Neural crest cell (in vitro differentiated cells): ENCODE results near the gene CKAP2. TPM values are rescaled to one million over a fixed set of nuclear protein-coding genes. Genes with fewer than 3 reads are reported as not detected.
"Not testable (repeated sequence)": the region's sequence is repeated elsewhere in the genome, so short reads cannot be mapped to it uniquely, and the experiment has no call there.

Experiments
- DNase-seq: peaks from one replicate; pipeline ENCODE4 v3.0.0; 2021; ENCODE audit warnings: low read depth, mixed read lengths, low spot score
- H3K27ac Mint-ChIP-seq: one replicate; pipeline ENCODE4 v1.8.0; 2021; ENCODE audit warnings: mild to moderate bottlenecking, mixed read lengths; ENCODE audit not compliant: unreplicated experiment
- H3K27me3 Mint-ChIP-seq: 2 replicates; pipeline ENCODE4 v1.8.0; 2021; ENCODE audit warnings: low read depth, mild to moderate bottlenecking, mixed read lengths
- H3K36me3 Mint-ChIP-seq: 2 replicates; pipeline ENCODE4 v1.8.0; 2021; ENCODE audit warnings: low read depth, mild to moderate bottlenecking, mixed read lengths
- H3K4me1 Mint-ChIP-seq: 2 replicates; pipeline ENCODE4 v1.8.0; 2021; ENCODE audit warnings: mixed read lengths
- H3K4me3 Mint-ChIP-seq: one replicate; pipeline ENCODE4 v1.8.0; 2021; ENCODE audit warnings: mild to moderate bottlenecking, mixed read lengths
- H3K9me3 Mint-ChIP-seq: 2 replicates; pipeline ENCODE4 v1.8.0; 2021; ENCODE audit warnings: mixed read lengths
- CTCF ChIP-seq: fragments of 200-600 bp; sonication (generic); conservative IDR thresholded peaks from 2 replicates; pipeline ENCODE4 v1.5.0; 2021; ENCODE audit warnings: antibody characterized with exemption, mild to moderate bottlenecking
- total RNA-seq: library from RNA; stranded (reverse); gene quantifications from 2 replicates; pipeline ENCODE4 v1.2.1, GENCODE V29; 2021

CKAP2 gene
- total RNA-seq, 1 donor from 2014 or later: 119 TPM

- Mint-ChIP-seq H3K9me3 (no peaks in the 10 kb centered on the region), H3K36me3 (peaks cover 8% of the 10 kb centered on the region), H3K27me3 (no peaks in the 10 kb centered on the region), H3K4me1 (peaks cover 57% of the 10 kb centered on the region), H3K4me3 (peak overlapping the region; percentile 98), H3K27ac (no peak overlapping the region)
- no peak for TF ChIP-seq CTCF
- DNase-seq: no peak
These were observed 839 bp upstream of the CKAP2 start for GRCh38 chr13:52454459-52454819.

DNA sequence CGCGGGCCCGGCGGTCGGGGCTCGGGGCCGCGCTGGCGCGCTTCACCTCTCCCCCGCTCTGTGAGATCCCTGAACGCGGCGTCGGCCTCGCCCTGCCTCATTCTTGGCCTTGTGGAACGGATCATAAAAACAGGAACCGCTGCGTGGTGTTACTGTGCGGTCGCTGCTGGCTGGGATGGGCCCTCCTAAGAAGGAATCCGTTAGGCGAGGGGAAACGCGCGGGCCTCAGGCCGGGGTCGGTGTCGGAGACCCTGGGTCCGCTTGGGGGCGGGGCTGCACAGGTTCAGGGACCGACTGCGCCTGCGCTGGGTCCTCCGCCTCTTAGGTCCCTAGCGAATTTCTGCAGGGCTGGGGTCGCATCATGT is 381 bp downstream of the CKAP2 start:
- Mint-ChIP-seq H3K4me3 (peak overlapping the region; percentile 98), H3K36me3 (peaks cover 8% of the 10 kb centered on the region), H3K27me3 (no peaks in the 10 kb centered on the region), H3K9me3 (no peaks in the 10 kb centered on the region), H3K4me1 (peaks cover 52% of the 10 kb centered on the region), H3K27ac (peak overlapping the region; percentile 97)
- DNase-seq: peak; percentile 88
- no peak for TF ChIP-seq CTCF

- Mint-ChIP-seq H3K9me3 (no peaks in the 10 kb centered on the region), H3K27me3 (no peaks in the 10 kb centered on the region), H3K36me3 (peaks cover 18% of the 10 kb centered on the region), H3K4me1 (peaks cover 48% of the 10 kb centered on the region), H3K27ac (no peak overlapping the region), H3K4me3 (peak overlapping the region; percentile 49)
- no peak for DNase-seq
- TF ChIP-seq CTCF: no peak
These were observed 4.4 kb downstream of the CKAP2 start for GRCh38 chr13:52459668-52460067.

DNA sequence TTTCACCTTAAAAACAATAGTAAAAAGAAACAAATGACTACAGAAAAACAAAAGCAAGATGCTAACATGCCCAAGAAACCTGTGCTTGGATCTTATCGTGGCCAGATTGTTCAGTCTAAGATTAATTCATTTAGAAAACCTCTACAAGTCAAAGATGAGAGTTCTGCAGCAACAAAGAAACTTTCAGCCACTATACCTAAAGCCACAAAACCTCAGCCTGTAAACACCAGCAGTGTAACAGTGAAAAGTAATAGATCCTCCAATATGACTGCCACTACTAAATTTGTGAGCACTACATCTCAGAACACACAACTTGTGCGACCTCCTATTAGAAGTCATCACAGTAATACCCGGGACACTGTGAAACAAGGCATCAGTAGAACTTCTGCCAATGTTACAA is 6.0 kb downstream of the CKAP2 start:
- H3K27ac Mint-ChIP-seq: no peak overlapping the region
- peaks cover 37% of the 10 kb centered on the region for H3K4me1 Mint-ChIP-seq
- H3K27me3 Mint-ChIP-seq: no peaks in the 10 kb centered on the region
- H3K4me3 Mint-ChIP-seq: no peak overlapping the region
- H3K9me3 Mint-ChIP-seq: no peaks in the 10 kb centered on the region
- TF ChIP-seq CTCF: no peak
- H3K36me3 Mint-ChIP-seq: peaks cover 21% of the 10 kb centered on the region
- no peak for DNase-seq

- Mint-ChIP-seq H3K36me3 (peaks cover 34% of the 10 kb centered on the region), H3K27me3 (no peaks in the 10 kb centered on the region), H3K4me3 (peak overlapping the region; percentile 9), H3K4me1 (peaks cover 20% of the 10 kb centered on the region), H3K27ac (no peak overlapping the region), H3K9me3 (no peaks in the 10 kb centered on the region)
- DNase-seq: no peak
- no peak for TF ChIP-seq CTCF
These were observed 8.2 kb downstream of the CKAP2 start for GRCh38 chr13:52463526-52463925.

- H3K36me3 Mint-ChIP-seq: peaks cover 40% of the 10 kb centered on the region
- not testable (repeated sequence) for H3K4me3 Mint-ChIP-seq
These were observed 13.2 kb downstream of the CKAP2 start for GRCh38 chr13:52468487-52468886.

DNA sequence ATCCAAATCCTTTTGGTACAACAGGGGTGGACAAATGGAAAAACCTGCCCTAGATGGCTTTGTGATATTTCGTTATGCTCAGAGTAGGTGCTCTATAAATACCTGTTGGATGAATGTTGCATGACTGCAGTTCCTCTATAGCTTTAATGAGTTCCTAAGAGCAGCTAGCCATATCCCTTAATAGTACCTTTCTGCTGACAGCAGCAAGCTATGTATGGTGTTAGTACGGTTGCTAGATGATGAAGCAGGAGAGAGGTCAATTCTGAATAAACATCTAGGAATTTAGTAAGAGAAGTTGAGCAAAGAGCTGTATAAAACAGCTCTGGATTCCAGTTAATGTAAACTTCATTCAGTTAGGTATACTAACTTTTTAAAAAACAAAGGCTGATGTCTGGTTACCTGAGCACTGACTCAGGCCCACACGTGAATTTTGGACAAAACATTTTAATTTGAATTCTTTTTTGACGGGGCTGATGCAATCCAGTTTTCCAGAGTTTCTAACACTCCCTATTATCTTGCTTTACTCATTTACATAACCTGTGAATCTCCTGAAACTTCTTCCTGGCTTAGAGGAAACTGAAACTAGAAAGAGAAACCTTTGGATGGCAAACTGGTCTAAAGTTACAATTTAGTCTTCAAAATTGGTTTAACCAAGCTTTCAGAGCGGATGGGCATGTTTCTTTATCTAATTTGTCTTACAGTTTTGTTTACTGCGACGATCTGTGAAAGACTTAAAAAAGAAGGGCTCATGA is 25.6 kb downstream of the CKAP2 start:
- not testable (repeated sequence) for H3K4me1 Mint-ChIP-seq, H3K27me3 Mint-ChIP-seq, DNase-seq, H3K36me3 Mint-ChIP-seq, H3K27ac Mint-ChIP-seq, H3K9me3 Mint-ChIP-seq, H3K4me3 Mint-ChIP-seq

More at GRCh38 chr13:52468487-52468886, 13.2 kb downstream of the CKAP2 start:
- H3K4me1 Mint-ChIP-seq, H3K27me3 Mint-ChIP-seq, H3K27ac Mint-ChIP-seq, DNase-seq, H3K9me3 Mint-ChIP-seq: not testable (repeated sequence)

DNA sequence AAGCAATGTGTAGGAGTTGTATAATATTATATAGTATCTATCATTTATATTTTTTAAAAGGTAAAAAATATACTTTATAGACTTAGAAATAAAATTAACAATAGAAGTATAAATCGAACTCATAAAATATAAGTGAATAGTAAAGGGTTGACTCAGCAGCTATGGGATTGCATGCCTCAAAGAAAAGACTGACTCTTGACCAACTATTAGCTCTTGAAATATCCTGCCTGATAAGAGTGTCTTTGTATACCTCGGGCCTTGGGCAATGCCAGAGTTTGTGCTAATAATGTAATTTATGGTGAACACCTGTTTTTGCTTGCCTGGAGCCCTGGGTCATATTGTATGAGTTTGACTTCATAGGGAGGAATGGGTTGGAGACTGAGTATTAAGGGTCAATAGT is 31.8 kb downstream of the CKAP2 start:
- DNase-seq, H3K4me1 Mint-ChIP-seq, H3K4me3 Mint-ChIP-seq, H3K27ac Mint-ChIP-seq, H3K27me3 Mint-ChIP-seq, H3K36me3 Mint-ChIP-seq, H3K9me3 Mint-ChIP-seq: not testable (repeated sequence)

GRCh38 chr13:52488763-52489162 is 33.5 kb downstream of the CKAP2 start:
- not testable (repeated sequence) for H3K4me1 Mint-ChIP-seq, H3K27ac Mint-ChIP-seq, H3K36me3 Mint-ChIP-seq, H3K4me3 Mint-ChIP-seq, DNase-seq, H3K9me3 Mint-ChIP-seq, H3K27me3 Mint-ChIP-seq
